ENCODE measurements around the gene SLC22A12. TPM values are rescaled to one million over a fixed set of nuclear protein-coding genes. Genes with fewer than 3 reads are reported as not detected.

SLC22A12 gene
- total RNA-seq, 1 donor from 2014 or later = not detected

GRCh38 chr11:64569300-64569970 lies 21.6 kb upstream of the SLC22A12 start:
- no peaks in the 10 kb centered on the region for H3K36me3 ChIP-seq (ENCODE audit: control insufficient read depth, insufficient read depth, low read length)
- no peak overlapping the region for H3K4me3 ChIP-seq (ENCODE audit: low read depth, low read length)
- TF ChIP-seq, protein P1, sequence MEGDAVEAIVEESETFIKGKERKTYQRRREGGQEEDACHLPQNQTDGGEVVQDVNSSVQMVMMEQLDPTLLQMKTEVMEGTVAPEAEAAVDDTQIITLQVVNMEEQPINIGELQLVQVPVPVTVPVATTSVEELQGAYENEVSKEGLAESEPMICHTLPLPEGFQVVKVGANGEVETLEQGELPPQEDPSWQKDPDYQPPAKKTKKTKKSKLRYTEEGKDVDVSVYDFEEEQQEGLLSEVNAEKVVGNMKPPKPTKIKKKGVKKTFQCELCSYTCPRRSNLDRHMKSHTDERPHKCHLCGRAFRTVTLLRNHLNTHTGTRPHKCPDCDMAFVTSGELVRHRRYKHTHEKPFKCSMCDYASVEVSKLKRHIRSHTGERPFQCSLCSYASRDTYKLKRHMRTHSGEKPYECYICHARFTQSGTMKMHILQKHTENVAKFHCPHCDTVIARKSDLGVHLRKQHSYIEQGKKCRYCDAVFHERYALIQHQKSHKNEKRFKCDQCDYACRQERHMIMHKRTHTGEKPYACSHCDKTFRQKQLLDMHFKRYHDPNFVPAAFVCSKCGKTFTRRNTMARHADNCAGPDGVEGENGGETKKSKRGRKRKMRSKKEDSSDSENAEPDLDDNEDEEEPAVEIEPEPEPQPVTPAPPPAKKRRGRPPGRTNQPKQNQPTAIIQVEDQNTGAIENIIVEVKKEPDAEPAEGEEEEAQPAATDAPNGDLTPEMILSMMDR (IDR thresholded peaks at IDR 0.05; ENCODE audit: insufficient read depth, low read length, severe bottlenecking) = no peak
- FAIRE-seq (no peak), DNase-seq (ENCODE audit: low read depth) (no peak)
- H3K27me3 ChIP-seq (ENCODE audit: control insufficient read depth, insufficient read depth, low read length) = peaks cover 2% of the 10 kb centered on the region

DNA sequence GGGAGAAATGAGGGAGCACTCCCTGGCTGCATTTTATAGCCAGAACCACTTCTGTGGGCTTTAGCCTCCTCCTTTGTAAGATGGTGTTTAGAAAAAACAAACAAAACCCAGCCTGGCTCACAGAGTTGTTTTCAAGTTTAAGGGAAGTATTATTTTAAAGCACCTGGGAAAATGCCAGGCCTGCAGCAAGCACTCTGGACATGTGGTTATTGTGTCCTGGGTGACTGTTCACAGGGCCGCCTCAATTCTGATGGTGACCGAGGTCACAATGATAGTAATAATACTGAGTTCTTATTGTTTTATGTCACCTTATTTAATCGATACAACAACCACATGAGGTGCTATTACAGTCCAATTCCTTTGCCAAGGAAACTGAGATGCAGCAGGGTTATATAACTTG lies 20.7 kb upstream of the SLC22A12 start:
- FAIRE-seq (no peak), DNase-seq (ENCODE audit: low read depth) (no peak)
- Histone ChIP-seq H3K4me3 (ENCODE audit: low read depth, low read length) (no peak overlapping the region), H3K27me3 (ENCODE audit: control insufficient read depth, insufficient read depth, low read length) (no peaks in the 10 kb centered on the region), H3K36me3 (ENCODE audit: control insufficient read depth, insufficient read depth, low read length) (no peaks in the 10 kb centered on the region)
- TF ChIP-seq, protein P1 (IDR thresholded peaks at IDR 0.05; ENCODE audit: insufficient read depth, low read length, severe bottlenecking) = no peak

- TF ChIP-seq, protein P1 (IDR thresholded peaks at IDR 0.05; ENCODE audit: insufficient read depth, low read length, severe bottlenecking) = no peak
- no peak for FAIRE-seq
- Histone ChIP-seq H3K36me3 (ENCODE audit: control insufficient read depth, insufficient read depth, low read length) (no peaks in the 10 kb centered on the region), H3K4me3 (ENCODE audit: low read depth, low read length) (no peak overlapping the region), H3K27me3 (ENCODE audit: control insufficient read depth, insufficient read depth, low read length) (no peaks in the 10 kb centered on the region)
- no peak for DNase-seq (ENCODE audit: low read depth)
Measured at GRCh38 chr11:64571050-64571409, 20.0 kb upstream of the SLC22A12 start.

DNA sequence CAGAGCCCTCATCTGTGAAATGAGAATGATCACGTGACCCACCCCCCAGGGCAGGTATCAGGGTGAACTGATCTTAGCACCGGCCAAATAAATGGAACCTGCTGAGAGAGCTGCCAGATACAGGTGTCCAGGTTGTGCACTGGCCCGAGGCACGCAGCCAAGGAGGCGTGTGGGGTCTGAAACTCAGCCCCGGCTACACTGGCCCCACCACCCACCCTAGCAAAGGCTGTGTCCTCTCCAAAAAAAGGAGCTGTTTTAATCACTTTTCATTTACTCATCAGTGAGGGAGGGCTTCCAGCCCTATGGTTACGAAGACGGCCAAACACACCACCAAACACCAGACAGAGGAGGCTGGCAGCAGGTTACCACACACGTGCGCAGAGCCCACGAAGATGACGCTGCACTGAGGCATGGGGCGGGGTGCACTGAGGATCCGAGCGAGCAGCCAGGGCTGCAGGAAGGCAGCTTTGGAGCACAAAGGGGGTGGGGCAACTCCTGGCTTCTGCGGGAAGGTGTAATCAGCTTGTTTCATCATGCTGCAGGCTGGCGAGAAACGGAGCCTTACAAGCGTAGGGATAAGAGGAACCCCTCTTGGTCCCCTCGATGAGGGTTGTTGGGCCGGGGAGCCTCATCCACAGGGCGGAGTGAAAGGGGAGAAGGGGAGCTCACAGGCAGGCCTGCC lies 19.5 kb upstream of the SLC22A12 start:
- TF ChIP-seq, protein P1 (IDR thresholded peaks at IDR 0.05; ENCODE audit: insufficient read depth, low read length, severe bottlenecking) = no peak
- H3K4me3 ChIP-seq (ENCODE audit: low read depth, low read length) = no peak overlapping the region
- DNase-seq (ENCODE audit: low read depth) = peak; percentile 83
- no peaks in the 10 kb centered on the region for H3K27me3 ChIP-seq (ENCODE audit: control insufficient read depth, insufficient read depth, low read length)
- H3K36me3 ChIP-seq (ENCODE audit: control insufficient read depth, insufficient read depth, low read length) = no peaks in the 10 kb centered on the region
- peak; percentile 97 for FAIRE-seq

DNA sequence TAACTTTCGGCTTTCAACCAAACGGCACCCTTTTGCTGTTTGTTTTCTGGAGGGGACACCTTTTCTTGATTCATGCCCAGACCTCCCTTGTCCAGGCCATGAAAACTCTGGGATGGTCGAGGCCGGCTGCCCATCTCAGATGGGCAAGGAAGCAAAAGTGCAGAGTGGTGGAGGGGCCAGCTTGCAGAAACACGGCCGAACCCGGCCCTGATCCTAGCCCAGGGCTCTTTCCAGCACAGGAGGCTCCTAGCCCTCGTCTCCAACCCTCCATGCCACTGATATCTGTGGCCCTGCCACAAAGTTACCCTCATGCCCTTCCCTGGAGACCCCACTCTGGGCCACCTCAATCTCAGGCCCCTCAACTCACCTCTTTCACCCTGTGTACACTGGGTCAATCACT lies 18.9 kb upstream of the SLC22A12 start:
- H3K4me3 ChIP-seq (ENCODE audit: low read depth, low read length) = no peak overlapping the region
- DNase-seq (ENCODE audit: low read depth) = no peak
- FAIRE-seq = no peak
- no peaks in the 10 kb centered on the region for H3K36me3 ChIP-seq (ENCODE audit: control insufficient read depth, insufficient read depth, low read length)
- H3K27me3 ChIP-seq (ENCODE audit: control insufficient read depth, insufficient read depth, low read length) = no peaks in the 10 kb centered on the region
- TF ChIP-seq, protein P1 (IDR thresholded peaks at IDR 0.05; ENCODE audit: insufficient read depth, low read length, severe bottlenecking) = no peak
